Measurements from ENCODE around the gene GNLY.

GNLY gene

GRCh38 chr2:85728883-85729824, 35.0 kb downstream of the GNLY start:
- DNase-seq (ENCODE audit: low read depth): peak; percentile 58

- no peak for DNase-seq (ENCODE audit: low read depth)
Measured at GRCh38 chr2:85729825-85730510, 35.8 kb downstream of the GNLY start.

- DNase-seq (ENCODE audit: low read depth): no peak
Measured at GRCh38 chr2:85730686-85731230, 36.6 kb downstream of the GNLY start.

GRCh38 chr2:85731606-85732005, 37.4 kb downstream of the GNLY start:
- DNase-seq (ENCODE audit: low read depth): no peak

- DNase-seq (ENCODE audit: low read depth): no peak
Measured at GRCh38 chr2:85732467-85733120, 38.4 kb downstream of the GNLY start.

- no peak for DNase-seq (ENCODE audit: low read depth)
Measured at GRCh38 chr2:85733121-85733960, 39.2 kb downstream of the GNLY start.

GRCh38 chr2:85734015-85734414, 39.9 kb downstream of the GNLY start:
- DNase-seq (ENCODE audit: low read depth): no peak

GRCh38 chr2:85734942-85735608, 40.9 kb downstream of the GNLY start:
- DNase-seq (ENCODE audit: low read depth): no peak

- DNase-seq (ENCODE audit: low read depth): no peak
Measured at GRCh38 chr2:85735691-85736090, 41.5 kb downstream of the GNLY start.

GRCh38 chr2:85736456-85737355, 42.5 kb downstream of the GNLY start:
- no peak for DNase-seq (ENCODE audit: low read depth)

GRCh38 chr2:85737481-85737880, 43.3 kb downstream of the GNLY start:
- no peak for DNase-seq (ENCODE audit: low read depth)

- DNase-seq (ENCODE audit: low read depth): no peak
Measured at GRCh38 chr2:85737961-85738360, 43.8 kb downstream of the GNLY start.

- no peak for DNase-seq (ENCODE audit: low read depth)
Measured at GRCh38 chr2:85740193-85740592, 46.0 kb downstream of the GNLY start.

- no peak for DNase-seq (ENCODE audit: low read depth)
Measured at GRCh38 chr2:85741211-85741832, 47.2 kb downstream of the GNLY start.

- no peak for DNase-seq (ENCODE audit: low read depth)
Measured at GRCh38 chr2:85741833-85742455, 47.8 kb downstream of the GNLY start.

- DNase-seq (ENCODE audit: low read depth): no peak
Measured at GRCh38 chr2:85743304-85743978, 49.3 kb downstream of the GNLY start.

GRCh38 chr2:85744055-85744454, 49.9 kb downstream of the GNLY start:
- DNase-seq (ENCODE audit: low read depth): no peak

Measured in CMK (cell line).